GM21737 (cell line): ENCODE data around the gene FCMR.
"Not testable (repeated sequence)": the region's sequence is repeated elsewhere in the genome, so short reads cannot be mapped to it uniquely, and the experiment has no call there.

Experiments
- ATAC-seq: cut with Tn5 transposase; IDR thresholded peaks from one replicate; pipeline ENCODE4 v1.9.1; 2021; ENCODE audit warnings: mild to moderate bottlenecking, moderate library complexity; ENCODE audit not compliant: unreplicated experiment

Gene FCMR

DNA sequence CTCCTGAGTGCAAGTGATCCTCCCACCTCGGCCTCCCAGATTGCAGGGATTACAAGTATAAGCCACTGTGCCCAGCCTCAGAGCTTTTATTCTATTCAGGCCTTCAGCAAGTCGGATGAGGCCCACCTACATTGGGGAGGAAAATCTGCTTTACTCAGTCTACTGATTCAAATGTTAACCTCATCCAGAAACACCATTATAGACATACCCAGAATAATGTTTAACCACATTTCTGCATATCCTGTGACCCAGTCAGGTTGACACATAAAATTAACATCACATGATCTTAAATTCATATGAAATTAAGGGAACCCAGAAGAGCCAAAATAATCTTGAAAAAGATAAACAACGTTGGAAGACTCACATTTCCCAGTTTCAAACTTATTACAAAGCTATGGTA lies 41.4 kb downstream of the FCMR start:
- no peak for ATAC-seq

DNA sequence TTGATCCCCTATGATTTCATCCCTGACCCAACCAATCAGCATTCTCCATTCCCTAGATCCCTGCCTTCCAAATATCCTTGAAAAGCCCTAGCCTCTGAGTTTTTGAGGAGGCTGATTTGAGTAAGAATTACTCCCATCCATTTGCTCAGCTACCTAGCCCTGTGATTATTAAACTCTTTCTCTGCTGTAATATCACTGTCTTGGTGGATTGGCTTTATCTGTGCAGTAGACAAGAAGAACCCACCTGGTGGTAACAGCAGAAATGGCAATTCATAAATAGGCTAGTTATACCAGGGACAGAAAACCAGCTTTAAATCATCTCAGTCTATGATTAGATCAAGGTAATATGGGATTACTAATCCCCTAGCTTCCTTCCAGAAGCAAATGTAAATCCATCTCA lies 43.3 kb downstream of the FCMR start:
- no peak for ATAC-seq

DNA sequence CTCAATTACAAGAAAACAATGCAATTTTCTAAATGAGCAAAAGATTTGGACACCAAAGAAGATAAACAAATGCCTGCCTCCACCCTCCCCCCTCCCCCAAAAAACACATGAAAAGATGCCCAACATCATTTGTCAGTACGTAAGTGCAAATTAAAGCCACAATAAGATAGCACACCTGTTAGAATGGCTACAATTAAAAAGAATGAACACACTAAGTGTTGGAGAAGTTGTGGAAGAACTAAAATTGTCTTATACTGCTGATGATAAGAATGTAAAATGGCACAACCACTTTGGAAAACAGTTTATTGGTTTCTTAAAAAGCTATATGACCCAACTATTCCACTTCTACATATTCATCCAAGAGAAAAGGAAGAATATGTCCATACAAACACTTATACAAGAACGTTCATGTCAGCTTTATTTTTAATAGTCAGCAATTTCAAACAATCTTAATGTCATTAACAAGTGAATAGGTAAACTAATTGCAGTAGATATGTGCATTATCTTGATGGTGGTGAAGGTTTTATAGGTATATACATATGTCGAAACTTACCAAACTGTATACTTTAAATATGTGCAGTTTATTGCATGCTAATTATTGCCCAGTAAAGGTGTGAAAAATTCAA lies 45.9 kb downstream of the FCMR start:
- ATAC-seq = no peak

DNA sequence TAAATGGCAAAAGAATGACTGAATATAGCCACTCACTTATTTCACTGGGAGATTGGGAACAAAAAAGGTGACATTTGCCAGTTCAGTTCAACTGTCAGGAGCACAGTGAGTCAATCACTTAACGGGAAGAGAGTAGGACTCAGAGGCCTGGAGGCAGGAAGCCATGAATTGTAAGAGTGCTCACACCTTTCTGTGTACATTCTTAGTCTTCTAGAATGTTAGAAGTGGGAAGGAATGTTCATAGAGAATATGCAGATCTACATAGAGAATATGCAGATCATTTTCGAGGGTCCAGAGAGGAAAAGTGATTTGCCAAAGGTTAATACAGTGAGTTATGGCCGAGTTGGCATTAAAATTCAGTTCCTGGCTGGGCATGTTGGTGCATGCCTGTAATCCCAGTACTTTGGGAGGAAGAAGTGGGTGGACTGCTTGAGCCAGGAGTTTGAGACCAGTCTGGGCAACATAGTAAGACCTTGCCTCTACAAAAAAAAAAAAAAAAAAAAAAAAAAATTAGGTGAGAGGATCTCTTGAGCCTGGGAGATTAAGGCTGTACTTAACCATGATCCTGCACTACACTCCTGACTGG lies 48.0 kb downstream of the FCMR start:
- no peak for ATAC-seq

DNA sequence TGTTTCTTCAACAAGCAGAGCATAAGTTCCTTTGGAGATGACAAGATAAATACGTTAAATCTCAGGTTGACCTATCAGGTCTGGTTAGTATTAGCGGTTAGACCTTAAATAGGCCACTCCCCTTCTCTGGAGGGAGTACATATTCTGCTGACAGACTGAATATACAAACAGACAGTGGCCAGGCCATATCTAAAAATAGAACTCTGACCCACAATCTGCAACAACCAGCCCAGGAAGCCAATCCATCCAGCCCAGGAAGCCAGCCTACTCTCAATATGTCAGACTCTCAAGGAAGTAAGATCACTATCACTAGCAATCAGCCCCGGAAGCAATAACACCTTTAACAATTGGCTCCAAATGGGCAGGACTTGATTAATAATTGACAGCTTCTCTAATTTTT lies 49.6 kb downstream of the FCMR start:
- ATAC-seq = no peak

DNA sequence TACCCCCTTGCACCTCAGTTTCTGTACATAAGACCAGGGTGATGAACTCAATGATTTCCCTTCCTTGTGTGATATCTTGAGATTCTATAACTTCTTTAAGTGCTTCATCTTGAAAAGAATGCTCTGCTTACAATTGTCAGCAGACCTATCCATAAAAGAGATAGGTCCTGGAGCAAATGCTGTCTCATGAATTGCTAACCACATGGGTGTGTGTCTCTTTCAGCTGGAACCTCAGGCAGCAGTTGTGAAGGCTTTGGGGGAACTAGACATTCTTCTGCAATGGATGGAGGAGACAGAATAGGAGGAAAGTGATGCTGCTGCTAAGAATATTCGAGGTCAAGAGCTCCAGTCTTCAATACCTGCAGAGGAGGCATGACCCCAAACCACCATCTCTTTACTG lies 53.5 kb downstream of the FCMR start:
- ATAC-seq = no peak

DNA sequence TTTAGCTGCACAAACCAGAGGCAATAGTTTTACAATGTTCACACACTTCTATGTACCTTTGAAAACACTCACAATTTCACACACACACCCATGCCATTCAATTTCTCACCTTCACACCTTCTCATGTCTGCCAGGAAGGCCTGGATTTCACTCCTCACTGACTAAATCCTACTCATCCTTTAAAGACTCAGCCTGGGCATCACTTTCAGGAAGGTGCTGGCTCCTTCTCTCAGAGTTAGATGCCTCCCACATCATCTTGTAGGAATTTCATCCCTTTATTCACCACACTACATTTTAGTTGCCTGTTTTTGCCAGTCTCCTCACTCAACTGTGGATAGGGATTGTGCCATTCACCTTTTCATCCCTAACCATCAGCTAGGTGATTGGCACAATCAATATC lies 54.0 kb downstream of the FCMR start:
- no peak for ATAC-seq

DNA sequence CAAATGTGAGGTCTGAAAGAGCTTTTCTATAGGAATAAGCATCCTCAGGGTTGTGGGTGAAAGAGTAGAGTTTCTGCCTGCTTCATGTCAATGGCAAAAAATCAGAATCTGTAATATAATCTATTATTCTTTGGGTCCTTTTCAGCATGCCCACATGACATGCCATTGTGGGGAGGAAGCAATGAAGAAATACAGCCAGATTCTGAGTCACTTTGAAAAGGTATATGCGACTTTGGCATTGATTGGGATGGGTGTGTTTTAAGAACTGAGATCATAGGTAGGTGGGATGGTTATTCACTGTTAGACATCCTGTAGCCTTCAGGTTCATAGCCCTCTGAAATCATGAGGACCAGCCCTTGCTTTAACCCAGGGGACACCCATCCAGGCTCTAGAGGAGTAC lies 54.5 kb downstream of the FCMR start:
- no peak for ATAC-seq

DNA sequence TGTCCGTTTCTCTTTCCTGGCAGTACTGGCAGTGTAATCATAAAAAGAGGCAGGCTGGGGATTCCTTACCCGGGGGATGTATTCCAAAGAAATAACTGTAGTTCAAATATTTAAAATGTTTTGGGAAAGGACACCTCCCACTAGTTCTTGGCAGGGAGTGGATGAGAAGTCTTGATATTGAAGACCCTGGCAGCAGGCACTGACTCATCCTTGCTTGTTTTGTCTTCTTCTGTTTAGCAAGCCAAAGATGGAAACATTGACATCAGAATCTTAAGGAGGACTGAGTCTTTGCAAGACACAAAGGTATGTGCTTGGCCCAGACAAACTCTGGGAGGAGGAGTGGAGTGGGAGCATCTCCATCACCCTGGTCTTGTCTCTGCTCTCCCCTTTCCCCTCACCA lies 55.7 kb downstream of the FCMR start:
- ATAC-seq = no peak

DNA sequence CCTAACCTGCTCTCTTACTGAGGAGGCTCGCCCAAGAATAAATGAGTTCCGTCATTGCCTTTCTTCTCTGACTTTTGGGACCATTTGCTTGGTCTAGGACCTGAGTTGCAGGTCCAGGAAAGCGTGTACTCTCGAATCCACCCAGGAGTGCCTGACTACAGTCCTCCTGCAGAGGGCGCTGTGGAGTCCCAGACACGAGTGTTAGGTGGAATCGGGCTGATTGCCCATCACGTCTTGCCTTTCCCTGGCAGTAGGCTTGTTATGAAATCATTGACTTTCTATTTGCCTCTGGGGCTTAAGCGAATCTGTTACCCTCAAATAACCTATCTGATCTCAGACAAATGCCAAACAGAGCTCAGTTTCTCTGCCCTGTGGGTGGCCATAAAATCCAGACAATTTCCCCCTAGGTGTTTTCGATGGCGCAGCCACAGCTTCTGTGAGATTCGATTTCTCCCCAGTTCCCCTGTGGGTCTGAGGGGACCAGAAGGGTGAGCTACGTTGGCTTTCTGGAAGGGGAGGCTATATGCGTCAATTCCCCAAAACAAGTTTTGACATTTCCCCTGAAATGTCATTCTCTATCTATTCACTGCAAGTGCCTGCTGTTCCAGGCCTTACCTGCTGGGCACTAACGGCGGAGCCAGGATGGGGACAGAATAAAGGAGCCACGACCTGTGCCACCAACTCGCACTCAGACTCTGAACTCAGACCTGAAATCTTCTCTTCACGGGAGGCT lies 56.6 kb downstream of the FCMR start, which contains the start of gene IL20:
IL20 (plus strand) TSS at position 685 of the 733 bp plus-strand sequence. CDS start 230 bp downstream, outside the sequence.
- ATAC-seq = no peak

DNA sequence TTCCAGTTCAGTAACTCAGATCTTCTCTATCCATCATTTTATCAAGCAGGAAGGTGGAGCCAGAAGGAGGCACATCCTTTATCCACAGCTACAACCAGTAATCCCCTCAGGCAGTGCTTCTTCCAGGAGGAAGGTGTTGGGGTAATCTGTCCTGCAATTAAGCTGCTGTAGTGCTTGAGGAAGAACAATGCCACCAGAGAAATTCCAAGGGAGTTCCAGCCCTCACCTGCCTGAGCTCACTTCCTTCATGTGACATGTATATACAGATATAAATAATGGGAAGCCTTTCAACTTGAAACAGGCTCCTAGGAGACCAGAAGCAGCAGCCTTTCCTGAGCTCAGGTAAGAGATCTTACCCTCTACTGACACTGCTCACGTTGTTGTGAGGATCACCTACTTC lies 58.5 kb downstream of the FCMR start:
- no peak for ATAC-seq

DNA sequence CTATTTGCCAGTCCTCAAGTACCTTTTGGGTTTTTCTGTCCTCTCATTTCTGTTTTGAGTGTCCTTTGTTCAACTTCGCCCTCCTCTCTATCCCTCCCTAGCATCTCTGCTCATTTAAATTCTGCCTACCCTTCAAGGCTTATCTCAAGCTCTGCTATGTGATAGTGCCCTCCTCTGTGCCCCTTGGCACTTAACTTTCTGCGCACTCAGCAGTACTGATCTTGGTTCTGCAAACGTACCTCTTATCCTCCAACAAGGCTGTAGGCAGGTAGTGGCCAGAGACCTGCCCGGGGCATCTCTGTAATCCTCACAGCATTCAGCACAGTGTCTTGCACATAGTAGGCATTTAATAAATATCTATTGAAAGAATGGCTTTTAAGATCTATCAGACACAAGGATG lies 61.6 kb downstream of the FCMR start:
- no peak for ATAC-seq

DNA sequence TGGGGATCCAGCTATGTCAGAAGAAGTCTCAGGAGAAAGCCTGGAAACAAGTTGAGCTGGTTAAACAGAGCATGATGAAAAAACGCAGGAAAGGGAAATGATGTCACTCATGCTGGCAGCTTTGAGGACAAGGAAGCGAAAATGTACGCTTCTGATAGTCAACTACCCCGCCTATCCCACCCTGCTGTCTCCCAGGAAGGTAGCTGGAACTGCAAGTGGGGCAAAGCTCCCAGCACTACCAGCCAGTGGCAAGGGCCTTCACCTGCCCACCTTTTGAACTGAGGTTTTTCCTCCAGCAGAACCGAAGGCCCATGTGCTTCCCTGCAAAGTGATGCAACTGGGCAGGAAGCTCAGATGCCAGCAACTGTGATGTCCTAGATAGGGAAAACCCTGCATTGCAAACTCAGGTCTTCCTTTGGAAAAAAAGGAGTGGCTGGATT lies 62.6 kb downstream of the FCMR start:
- ATAC-seq = no peak

DNA sequence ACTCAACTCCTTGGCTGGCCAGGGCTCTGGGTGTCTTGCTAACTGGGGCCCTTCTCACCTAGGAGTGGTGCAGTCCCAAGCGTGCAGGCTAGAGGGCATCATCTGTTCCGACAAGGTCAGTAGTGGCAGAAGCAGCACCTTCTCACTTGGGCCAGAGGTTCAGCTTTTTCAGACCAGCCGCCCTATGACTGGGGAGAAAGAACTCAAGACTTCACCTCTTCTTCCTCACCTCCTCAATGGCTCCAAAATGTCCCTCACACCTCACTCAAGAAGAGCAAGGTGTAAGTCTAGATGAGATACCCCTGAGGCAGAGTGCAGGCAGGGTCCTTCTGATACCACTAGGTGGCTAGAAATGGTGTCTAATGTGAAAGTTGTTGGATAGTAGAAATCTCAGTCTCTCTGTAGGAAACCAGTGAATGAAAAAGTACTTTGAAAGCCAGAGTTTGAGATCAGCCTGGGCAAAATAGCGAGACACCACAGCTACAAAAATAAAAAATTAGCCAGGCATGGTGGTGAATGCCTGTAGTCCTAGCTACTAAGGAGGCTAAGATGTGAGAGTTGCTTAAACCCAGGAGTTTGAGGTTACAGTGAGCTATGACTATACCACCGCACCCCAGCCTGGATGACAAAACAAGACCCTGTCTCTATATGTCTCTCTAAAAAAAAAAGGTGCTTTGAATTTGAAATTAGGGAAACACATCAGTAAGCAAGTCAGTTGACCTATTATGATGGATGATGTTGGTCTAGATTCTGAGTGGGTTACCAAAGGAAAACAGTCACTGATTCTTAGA lies 64.9 kb downstream of the FCMR start:
- ATAC-seq = no peak

DNA sequence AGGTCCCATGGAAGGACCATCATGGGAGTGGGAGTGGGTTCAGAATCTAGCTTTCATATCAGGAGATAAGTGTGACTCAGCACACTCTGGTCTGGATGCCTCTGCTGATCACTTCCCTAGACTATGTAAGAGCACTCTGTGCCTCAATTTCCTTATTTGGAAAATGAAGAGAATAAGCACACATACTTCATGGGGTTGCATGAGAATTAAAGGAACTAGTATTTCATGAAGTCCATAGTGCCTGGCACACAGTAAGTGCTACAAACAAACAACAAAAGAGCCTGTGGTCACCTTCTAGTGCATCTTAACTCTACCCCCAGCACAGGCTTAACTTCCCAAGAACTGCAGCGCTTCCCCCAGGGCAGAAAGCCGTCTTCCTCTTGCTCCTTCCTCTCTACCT lies 65.9 kb downstream of the FCMR start:
- ATAC-seq = no peak

DNA sequence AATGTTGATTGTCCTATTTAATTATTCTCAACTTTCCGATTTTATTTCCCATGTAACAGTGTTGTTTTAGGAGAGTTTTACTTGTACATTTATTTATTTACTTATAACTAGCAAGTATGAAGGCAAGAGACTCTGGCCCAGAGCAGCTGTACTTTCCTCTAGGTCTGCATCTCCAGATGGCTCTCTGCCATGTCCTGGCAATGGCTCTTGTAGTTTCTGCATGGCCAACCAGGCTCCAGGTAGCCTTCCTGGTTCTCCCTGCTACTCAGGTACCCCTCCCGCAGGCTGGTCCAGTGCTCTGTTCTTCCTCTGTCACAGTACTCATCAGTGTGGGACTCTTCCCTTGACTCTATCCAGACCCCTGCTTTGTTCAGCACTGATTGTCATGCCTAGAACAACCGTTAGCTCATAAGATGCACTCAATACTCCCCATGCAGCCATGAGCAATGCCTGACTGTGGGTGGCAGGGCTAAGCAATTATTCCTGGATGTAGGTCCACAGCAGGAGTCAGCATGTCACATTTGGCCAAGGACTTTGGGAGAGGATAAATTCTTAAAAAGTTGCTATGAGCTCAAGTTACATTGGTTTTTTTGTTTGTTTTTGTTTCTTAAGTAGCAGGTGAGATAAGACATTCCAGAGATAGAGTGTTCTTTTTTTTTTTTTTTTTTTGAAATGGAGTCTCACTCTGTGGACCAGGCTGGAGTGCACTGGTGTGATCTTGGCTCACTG lies 67.2 kb downstream of the FCMR start:
- ATAC-seq = no peak

DNA sequence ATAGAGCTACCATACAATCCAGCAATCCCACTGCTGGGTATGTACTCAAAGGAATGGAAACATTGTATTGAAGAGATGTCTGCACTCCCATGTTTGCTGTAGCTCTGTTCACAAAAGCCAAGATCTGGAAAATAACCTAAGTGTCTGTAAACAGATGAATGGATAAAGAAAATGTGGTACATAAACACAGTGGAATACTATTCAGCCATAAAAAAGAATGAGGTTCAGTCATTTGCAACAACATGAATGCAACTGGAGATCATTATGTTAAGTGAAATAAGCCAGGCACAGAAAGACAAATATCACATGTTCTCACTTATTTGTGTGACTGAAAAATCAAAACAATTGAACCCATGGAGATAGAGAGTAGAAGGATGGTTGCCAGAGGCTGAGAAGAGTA lies 68.0 kb downstream of the FCMR start:
- ATAC-seq = not testable (repeated sequence)
